ENCODE measurements around the gene LYPD1.

Gene LYPD1

GRCh38 chr2:132669908-132670495 is at the start of gene LYPD1 (continued):
- TF ChIP-seq ZNF639 (tag by site-specific recombination; IDR thresholded peaks at IDR 0.05) (no peak), ZIC2 (tag by site-specific recombination; IDR thresholded peaks at IDR 0.05) (no peak), FEZF1 (tag by site-specific recombination; IDR thresholded peaks at IDR 0.05) (no peak), ZNF473 (tag by site-specific recombination; IDR thresholded peaks at IDR 0.05) (no peak), ZBTB49 (tag by site-specific recombination; IDR thresholded peaks at IDR 0.05; ENCODE audit: low read depth) (no peak), GFI1B (tag by site-specific recombination; IDR thresholded peaks at IDR 0.05) (no peak), ZNF558 (tag by site-specific recombination; IDR thresholded peaks at IDR 0.05) (no peak), ZNF274 (IDR thresholded peaks at IDR 0.05; ENCODE audit: low read length) (no peak), ZNF274 (tag by site-specific recombination; IDR thresholded peaks at IDR 0.05; ENCODE audit: borderline replicate concordance) (no peak), ZNF174 (tag by site-specific recombination; IDR thresholded peaks at IDR 0.05) (no peak), SP3 (tag by site-specific recombination; IDR thresholded peaks at IDR 0.05) (peak; percentile 66), ZNF24 (tag by site-specific recombination; IDR thresholded peaks at IDR 0.05) (peak; percentile 31), ZNF350 (tag by site-specific recombination; IDR thresholded peaks at IDR 0.05) (no peak), ZFP41 (tag by site-specific recombination; IDR thresholded peaks at IDR 0.05; ENCODE audit: borderline replicate concordance) (no peak), ZNF155 (tag by site-specific recombination; IDR thresholded peaks at IDR 0.05) (no peak), GLI4 (tag by site-specific recombination; IDR thresholded peaks at IDR 0.05) (no peak), ZNF2 (tag by site-specific recombination; IDR thresholded peaks at IDR 0.05) (no peak), ZSCAN16 (tag by site-specific recombination; IDR thresholded peaks at IDR 0.05) (no peak), ELK4 (IDR thresholded peaks at IDR 0.05; ENCODE audit: borderline replicate concordance, low read depth, low read length) (no peak), BCL11A (tag by site-specific recombination; IDR thresholded peaks at IDR 0.05; ENCODE audit: low read depth) (no peak), ZNF629 (tag by site-specific recombination; IDR thresholded peaks at IDR 0.05) (no peak), REPIN1 (tag by site-specific recombination; IDR thresholded peaks at IDR 0.05; ENCODE audit: low read depth) (no peak), ZNF670 (tag by site-specific recombination; IDR thresholded peaks at IDR 0.05; ENCODE audit: low read depth) (no peak), ZNF394 (tag by site-specific recombination; IDR thresholded peaks at IDR 0.05; ENCODE audit: borderline replicate concordance) (0 out of 2 replicates have a peak, but pooled peaks have one; percentile 2)
- TF ChIP-seq, protein P1, sequence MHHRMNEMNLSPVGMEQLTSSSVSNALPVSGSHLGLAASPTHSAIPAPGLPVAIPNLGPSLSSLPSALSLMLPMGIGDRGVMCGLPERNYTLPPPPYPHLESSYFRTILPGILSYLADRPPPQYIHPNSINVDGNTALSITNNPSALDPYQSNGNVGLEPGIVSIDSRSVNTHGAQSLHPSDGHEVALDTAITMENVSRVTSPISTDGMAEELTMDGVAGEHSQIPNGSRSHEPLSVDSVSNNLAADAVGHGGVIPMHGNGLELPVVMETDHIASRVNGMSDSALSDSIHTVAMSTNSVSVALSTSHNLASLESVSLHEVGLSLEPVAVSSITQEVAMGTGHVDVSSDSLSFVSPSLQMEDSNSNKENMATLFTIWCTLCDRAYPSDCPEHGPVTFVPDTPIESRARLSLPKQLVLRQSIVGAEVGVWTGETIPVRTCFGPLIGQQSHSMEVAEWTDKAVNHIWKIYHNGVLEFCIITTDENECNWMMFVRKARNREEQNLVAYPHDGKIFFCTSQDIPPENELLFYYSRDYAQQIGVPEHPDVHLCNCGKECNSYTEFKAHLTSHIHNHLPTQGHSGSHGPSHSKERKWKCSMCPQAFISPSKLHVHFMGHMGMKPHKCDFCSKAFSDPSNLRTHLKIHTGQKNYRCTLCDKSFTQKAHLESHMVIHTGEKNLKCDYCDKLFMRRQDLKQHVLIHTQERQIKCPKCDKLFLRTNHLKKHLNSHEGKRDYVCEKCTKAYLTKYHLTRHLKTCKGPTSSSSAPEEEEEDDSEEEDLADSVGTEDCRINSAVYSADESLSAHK (tag by site-specific recombination; IDR thresholded peaks at IDR 0.05), result no peak
